Lower lobe of right lung (tissue), 2 donors: ENCODE data around the gene SKAP1. TPM values are rescaled to one million over a fixed set of nuclear protein-coding genes. Genes with fewer than 3 reads are reported as not detected.

Source experiments
- ATAC-seq, 2 donors: fragments of 200-7000 bp; cut with Tn5 transposase; one replicate each; pipeline ENCODE4 v1.9.1; 2020 to 2022; ENCODE audit warnings: mild to moderate bottlenecking in 2 of 2, moderate library complexity in 2 of 2
- DNase-seq: peaks from one replicate; pipeline ENCODE4 v3.0.0-alpha.2; 2020
- H3K27ac ChIP-seq: fragments of 200-600 bp; one replicate; pipeline ENCODE4 v1.8.0; 2022
- H3K27me3 ChIP-seq: fragments of 200-600 bp; one replicate; pipeline ENCODE4 v1.8.0; 2022; ENCODE audit warnings: low read depth
- H3K36me3 ChIP-seq: fragments of 200-600 bp; one replicate; pipeline ENCODE4 v1.8.0; 2022; ENCODE audit warnings: mild to moderate bottlenecking
- H3K4me1 ChIP-seq: fragments of 200-600 bp; one replicate; pipeline ENCODE4 v1.8.0; 2022
- H3K4me3 ChIP-seq: fragments of 200-600 bp; one replicate; pipeline ENCODE4 v1.8.0; 2022; ENCODE audit warnings: mild to moderate bottlenecking
- H3K9me3 ChIP-seq: fragments of 200-600 bp; one replicate; pipeline ENCODE4 v1.8.0; 2022
- intact Hi-C: fragments of 100-400 bp; cut with DNase I; formaldehyde crosslinking; loops from one replicate; pipeline ENCODE4 v1.11.0; 2022
- total RNA-seq: library from RNA; stranded (reverse); fragmentation: NEBNext Ultra II Directional; extraction: Animal tissue kit (Norgen Biotek cat#: 25700); gene quantifications from one replicate; pipeline ENCODE4 v1.2.1, GENCODE V29; 2021
- TF ChIP-seq, protein P1 (sequence below): fragments of 200-600 bp; IDR thresholded peaks from one replicate; pipeline ENCODE4 v1.8.0; 2022; ENCODE audit warnings: antibody characterized with exemption, mild to moderate bottlenecking
- donor health status: DM: no; HTN: yes; CAD: no; lungs with severe emphysema.

Gene SKAP1
- total RNA-seq, 1 donor from 2014 or later, result 6.4 TPM

DNA sequence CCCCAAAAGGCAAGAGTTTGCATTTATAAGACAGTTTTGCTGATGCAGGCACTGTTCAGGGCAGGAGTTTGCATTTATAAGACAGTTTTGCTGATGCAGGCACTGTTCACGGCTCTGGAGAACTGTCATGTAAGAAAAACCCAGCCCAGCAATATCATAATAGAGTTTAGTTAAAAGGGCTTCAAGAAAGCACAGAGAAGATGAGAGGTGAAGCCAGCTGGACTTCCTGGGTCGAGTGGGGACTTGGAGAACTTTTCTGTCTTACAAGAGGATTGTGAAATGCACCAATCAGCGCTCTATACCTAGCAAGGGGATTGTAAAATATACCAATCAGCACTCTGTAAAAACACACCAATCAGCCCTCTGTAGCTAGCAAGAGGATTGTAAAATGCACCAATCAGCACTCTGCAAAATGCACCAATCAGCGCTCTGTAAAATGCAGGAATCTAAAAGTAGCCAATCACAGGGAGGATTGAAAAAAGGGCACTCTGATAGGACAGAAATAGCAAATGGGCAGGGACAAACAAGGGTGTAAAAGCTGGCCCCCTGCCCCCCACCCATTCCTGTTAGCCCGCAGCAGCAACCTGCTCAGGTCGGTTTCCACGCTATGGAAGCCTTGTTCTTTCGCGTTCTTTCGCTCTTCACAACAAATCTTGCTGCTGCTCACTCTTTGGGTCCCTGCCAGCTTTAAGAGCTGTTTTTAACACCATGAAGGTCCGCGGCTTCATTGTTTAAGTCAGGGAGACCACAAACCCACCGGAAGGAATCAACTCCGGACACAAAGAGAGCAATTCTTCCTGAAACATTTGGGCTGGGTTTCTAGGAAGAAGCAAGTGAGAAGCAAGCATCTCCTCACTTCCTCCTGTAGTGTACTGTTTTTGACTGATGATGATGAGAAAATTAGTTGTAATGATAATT is 327.0 kb downstream of the SKAP1 start:
- Histone ChIP-seq H3K4me3 (no peak overlapping the region), H3K9me3 (no peaks in the 10 kb centered on the region), H3K27ac (no peak overlapping the region), H3K4me1 (peaks cover 17% of the 10 kb centered on the region), H3K27me3 (no peaks in the 10 kb centered on the region), H3K36me3 (no peaks in the 10 kb centered on the region)
- TF ChIP-seq, protein P1, sequence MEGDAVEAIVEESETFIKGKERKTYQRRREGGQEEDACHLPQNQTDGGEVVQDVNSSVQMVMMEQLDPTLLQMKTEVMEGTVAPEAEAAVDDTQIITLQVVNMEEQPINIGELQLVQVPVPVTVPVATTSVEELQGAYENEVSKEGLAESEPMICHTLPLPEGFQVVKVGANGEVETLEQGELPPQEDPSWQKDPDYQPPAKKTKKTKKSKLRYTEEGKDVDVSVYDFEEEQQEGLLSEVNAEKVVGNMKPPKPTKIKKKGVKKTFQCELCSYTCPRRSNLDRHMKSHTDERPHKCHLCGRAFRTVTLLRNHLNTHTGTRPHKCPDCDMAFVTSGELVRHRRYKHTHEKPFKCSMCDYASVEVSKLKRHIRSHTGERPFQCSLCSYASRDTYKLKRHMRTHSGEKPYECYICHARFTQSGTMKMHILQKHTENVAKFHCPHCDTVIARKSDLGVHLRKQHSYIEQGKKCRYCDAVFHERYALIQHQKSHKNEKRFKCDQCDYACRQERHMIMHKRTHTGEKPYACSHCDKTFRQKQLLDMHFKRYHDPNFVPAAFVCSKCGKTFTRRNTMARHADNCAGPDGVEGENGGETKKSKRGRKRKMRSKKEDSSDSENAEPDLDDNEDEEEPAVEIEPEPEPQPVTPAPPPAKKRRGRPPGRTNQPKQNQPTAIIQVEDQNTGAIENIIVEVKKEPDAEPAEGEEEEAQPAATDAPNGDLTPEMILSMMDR, result no peak
- DNase-seq (no peak), ATAC-seq (no peak)
- intact Hi-C loops, result no loop called here

DNA sequence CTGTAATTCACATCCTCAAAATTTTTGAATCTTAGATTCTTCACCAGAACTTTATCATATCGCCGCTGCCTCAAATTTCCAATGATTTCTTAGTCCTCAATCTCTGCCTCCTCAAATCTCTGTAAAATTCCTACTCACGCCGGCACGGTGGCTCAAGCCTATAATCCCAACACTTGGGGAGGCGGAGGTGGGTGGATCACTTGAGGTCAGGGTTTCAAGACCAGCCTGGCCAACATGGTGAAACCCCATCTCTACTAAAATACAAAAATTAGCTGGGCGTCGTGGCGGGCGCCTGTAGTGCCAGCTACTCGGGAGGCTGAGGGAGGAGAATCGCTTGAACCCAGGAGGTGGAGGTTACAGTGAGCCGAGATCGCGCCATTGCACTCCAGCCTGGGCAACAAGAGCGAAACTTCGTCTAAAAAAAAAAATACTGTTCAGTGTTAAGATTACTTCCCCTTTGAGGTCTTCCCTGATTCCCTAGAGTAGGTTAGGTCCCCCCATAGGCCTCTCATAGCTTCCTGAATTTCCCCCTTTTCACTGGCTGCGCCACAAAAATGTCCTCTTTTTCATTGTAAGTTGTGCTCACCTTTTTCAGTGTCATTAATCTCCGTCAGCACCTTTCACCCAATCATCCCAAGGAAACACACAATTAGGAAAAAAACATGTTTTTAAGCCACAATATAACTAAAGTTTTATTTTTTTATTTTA is 327.8 kb downstream of the SKAP1 start:
- no peak overlapping the region for H3K27ac ChIP-seq
- DNase-seq (no peak), ATAC-seq (no peak)
- H3K9me3 ChIP-seq, result no peaks in the 10 kb centered on the region
- peak overlapping the region; percentile 94 for H3K4me3 ChIP-seq
- TF ChIP-seq, protein P1, result no peak
- intact Hi-C loops, result no loop called here
- H3K4me1 ChIP-seq, result peaks cover 17% of the 10 kb centered on the region
- no peaks in the 10 kb centered on the region for H3K36me3 ChIP-seq
- no peaks in the 10 kb centered on the region for H3K27me3 ChIP-seq

DNA sequence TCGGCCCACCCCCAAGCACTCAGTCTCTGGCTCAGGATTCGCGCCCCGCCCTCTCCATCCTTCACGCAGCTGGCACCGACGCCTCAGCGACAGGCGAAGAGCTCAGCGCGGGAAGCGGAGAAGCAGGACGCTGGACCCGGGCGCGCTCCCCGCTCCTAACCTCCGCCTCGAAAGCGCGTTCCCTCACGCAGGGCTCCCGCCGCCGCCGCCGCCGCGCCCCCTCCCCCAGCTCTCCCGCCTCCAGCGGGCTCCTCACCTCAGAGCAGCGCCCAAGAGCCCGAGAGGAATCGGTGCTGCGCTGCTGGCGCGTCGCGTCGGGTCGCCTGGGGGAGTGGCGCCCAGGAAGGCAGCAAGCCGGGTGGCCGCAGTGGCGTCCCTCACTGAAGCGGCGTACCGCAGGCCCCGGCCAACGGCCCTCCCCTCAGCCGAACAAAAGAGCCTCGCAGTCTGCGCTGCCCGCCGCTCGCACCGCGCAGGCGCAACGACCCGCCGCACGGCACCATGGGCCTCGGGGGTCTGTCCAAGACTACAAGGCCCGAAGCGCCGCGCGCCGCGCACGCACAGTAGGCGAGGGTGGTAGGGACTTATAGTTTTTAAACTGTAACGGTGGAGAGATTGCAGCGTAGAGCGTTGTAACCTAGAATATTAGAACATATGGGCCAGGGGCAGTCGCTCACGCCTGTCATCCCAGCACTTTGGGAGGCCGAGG is 328.8 kb downstream of the SKAP1 start, which contains the start of gene CBX1:
Gene CBX1 (minus strand): TSS at position 467 of the 709 bp plus-strand sequence. CDS start 24,474 bp downstream, outside the sequence.
- Histone ChIP-seq H3K4me1 (peaks cover 11% of the 10 kb centered on the region), H3K27me3 (no peaks in the 10 kb centered on the region), H3K9me3 (no peaks in the 10 kb centered on the region), H3K27ac (peak within 1 kb of the TSS; percentile 82), H3K4me3 (peak within 1 kb of the TSS; percentile 94), H3K36me3 (no peaks in the 10 kb centered on the region)
- ATAC-seq (peak; percentile 99), DNase-seq (peak; percentile 97)
- TF ChIP-seq, protein P1, result no peak
- intact Hi-C loops, result no loop called here

DNA sequence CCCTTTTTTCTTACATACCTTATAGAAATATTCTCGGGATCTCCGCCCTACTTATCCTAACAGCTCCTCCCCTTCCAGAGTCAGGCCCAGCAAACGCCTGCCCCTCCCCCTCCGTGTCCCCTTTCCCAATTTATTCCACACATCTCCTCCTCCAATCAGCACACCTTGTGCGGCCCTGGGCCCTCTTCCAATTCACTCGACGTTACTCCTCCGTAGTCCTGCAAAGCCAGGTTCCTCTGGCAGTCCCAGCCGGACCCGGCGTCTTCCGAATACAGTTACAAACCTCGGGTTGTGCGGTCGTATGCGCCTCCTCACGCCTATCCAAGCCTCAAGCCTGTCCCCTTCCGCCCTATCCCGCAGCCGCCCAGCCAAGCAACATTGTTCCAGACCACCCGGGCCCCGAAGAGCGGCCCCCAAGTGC is 329.4 kb downstream of the SKAP1 start:
- Histone ChIP-seq H3K9me3 (no peaks in the 10 kb centered on the region), H3K36me3 (no peaks in the 10 kb centered on the region), H3K27ac (peak overlapping the region; percentile 82), H3K4me1 (peaks cover 11% of the 10 kb centered on the region), H3K4me3 (peak overlapping the region; percentile 94), H3K27me3 (no peaks in the 10 kb centered on the region)
- peak; percentile 64 for DNase-seq
- intact Hi-C loops, result no loop called here
- TF ChIP-seq, protein P1, result no peak
- ATAC-seq, result peak; percentile 37 to 63

DNA sequence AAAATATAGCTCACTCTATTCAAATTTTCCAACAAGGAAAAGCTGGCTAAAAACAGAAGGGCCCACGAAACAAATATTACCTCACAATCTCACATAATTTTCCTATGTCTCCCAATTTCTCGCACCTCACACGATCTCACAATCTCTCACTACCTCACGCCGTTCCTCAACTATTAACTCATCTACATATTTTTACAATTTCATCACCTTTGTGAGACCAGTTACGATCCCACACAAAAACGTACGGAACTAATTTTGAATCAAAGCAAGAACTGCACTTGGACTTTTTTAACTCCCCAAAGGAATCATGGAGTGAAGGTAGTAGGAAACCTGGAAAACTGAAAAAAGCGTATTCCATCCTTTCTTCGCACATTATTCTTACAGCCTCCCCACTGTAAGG is 329.9 kb downstream of the SKAP1 start:
- no peak overlapping the region for H3K27ac ChIP-seq
- H3K4me3 ChIP-seq, result peak overlapping the region; percentile 94
- intact Hi-C loops, result no loop called here
- DNase-seq (no peak), ATAC-seq (no peak)
- no peaks in the 10 kb centered on the region for H3K27me3 ChIP-seq
- TF ChIP-seq, protein P1, result no peak
- H3K36me3 ChIP-seq, result no peaks in the 10 kb centered on the region
- H3K9me3 ChIP-seq, result no peaks in the 10 kb centered on the region
- peaks cover 11% of the 10 kb centered on the region for H3K4me1 ChIP-seq
